Measurements from ENCODE around the gene GRWD1.

GRWD1 gene

DNA sequence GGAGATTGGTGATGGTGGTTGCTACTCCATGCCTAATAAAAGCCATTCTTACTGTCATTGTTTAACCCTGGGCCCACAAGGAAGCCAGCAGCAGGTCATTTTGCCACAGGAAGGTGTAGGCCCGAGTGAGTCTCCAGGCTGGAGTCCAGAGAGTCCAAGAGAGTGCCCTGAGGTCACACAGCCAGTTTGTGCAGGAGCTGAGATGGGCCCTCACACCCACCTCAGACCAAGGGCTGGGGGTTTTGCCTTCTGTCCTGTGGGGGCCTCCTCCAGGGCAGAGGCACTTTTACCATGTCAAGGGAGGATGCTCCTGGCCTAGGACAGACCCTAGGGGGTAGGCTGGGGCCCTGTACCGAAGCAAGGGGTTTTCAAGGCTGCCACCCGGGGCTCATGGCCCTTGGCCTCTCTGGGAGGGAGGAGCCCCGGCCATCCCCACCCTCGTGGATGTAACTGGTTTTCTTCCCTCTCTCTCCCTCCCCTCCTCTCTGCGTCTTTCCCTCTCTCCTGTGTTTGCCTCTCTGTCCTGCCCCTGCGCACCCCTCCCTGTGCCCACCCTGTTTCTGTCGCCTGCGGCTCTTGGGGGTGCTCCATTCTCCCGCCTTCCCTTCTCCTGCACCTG is 31.4 kb downstream of the GRWD1 start:
- H3K4me2 ChIP-seq = no peak overlapping the region

DNA sequence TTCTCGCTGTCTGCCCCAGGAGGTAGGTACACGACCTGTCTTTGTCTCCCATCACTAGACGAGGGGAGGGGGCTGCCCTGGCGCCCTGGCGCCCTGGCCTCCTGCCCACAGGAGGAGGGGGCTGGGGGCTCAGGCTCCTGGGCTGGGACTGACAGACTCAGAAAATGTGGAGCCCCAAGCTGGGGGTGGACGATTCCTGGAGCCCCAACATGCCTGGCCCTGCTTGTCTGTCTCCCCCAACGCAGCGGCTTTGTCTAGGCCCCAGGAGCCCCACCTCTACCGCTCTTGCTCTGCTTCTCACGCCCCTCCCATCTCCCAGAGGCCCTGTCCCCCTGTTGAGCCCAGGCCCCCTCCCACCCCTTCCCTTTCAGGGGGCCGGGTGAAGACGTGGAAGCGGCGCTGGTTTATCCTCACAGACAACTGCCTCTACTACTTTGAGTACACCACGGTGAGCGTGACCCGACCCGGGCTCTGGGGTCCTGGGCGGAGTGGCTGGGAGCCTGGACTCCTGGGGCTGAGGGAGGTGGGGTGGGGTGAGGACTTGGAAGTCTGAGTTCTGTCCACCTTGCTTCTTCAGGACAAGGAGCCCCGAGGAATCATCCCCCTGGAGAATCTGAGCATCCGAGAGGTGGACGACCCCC is 32.0 kb downstream of the GRWD1 start:
- H3K27me3 ChIP-seq = no peaks in the 10 kb centered on the region
- peaks cover 46% of the 10 kb centered on the region for H3K4me1 ChIP-seq
- no peak overlapping the region for H3K4me3 ChIP-seq
- H3K9me3 ChIP-seq = no peaks in the 10 kb centered on the region
- TF ChIP-seq Cebpa-rat (IDR thresholded peaks at IDR 0.05) = no peak
- H3K36me3 ChIP-seq = peaks cover 70% of the 10 kb centered on the region
- H4K20me1 ChIP-seq = peaks cover 32% of the 10 kb centered on the region
- no peak overlapping the region for H3K27ac ChIP-seq
- H3K4me2 ChIP-seq = no peak overlapping the region
- H3K9ac ChIP-seq = no peak overlapping the region

More for the DNA sequence above, 31.4 kb downstream of the GRWD1 start:
- Histone ChIP-seq H3K36me3 (peaks cover 75% of the 10 kb centered on the region), H3K27me3 (no peaks in the 10 kb centered on the region), H3K9me3 (no peaks in the 10 kb centered on the region), H3K9ac (no peak overlapping the region), H3K27ac (no peak overlapping the region), H3K4me3 (no peak overlapping the region), H4K20me1 (peaks cover 37% of the 10 kb centered on the region), H3K4me1 (peaks cover 39% of the 10 kb centered on the region)
- no peak for TF ChIP-seq Cebpa-rat (IDR thresholded peaks at IDR 0.05)

DNA sequence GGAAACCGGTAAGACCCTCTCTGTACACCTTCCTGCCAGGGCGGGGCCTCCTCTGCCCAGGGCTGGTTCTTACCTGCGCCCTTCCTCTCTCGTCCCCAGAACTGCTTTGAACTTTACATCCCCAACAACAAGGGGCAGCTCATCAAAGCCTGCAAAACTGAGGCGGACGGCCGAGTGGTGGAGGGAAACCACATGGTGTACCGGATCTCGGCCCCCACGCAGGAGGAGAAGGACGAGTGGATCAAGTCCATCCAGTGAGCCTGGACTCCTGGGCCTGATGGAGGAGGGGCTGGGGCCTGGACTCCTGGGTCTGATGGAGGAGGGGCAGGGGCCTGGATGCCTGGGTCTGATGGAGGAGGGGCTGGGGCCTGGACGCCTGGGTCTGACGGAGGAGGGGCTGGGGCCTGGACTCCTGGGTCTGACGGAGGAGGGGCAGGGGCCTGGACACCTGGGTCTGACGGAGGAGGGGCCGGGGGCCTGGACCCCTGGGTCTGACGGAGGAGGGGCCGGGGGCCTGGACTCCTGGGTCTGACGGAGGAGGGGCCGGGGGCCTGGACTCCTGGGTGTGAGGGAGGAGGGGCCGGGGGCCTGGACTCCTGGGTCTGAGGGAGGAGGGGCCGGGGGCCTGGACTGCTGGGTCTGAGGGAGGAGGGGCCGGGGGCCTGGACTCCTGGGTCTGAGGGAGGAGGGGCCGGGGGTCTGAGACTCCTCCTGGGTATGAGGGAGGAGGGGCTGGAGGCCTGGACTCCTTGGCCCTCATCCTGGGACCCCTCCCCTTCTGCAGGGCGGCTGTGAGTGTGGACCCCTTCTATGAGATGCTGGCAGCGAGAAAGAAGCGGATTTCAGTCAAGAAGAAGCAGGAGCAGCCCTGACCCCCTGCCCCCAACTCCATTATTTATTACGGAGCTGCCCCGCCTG is 32.8 kb downstream of the GRWD1 start:
- Histone ChIP-seq H3K27ac (no peak overlapping the region), H3K9me3 (no peaks in the 10 kb centered on the region), H4K20me1 (peaks cover 25% of the 10 kb centered on the region), H3K4me2 (no peak overlapping the region), H3K27me3 (no peaks in the 10 kb centered on the region), H3K36me3 (peaks cover 62% of the 10 kb centered on the region), H3K9ac (no peak overlapping the region), H3K4me1 (peaks cover 51% of the 10 kb centered on the region), H3K4me3 (no peak overlapping the region)
- no peak for TF ChIP-seq Cebpa-rat (IDR thresholded peaks at IDR 0.05)

DNA sequence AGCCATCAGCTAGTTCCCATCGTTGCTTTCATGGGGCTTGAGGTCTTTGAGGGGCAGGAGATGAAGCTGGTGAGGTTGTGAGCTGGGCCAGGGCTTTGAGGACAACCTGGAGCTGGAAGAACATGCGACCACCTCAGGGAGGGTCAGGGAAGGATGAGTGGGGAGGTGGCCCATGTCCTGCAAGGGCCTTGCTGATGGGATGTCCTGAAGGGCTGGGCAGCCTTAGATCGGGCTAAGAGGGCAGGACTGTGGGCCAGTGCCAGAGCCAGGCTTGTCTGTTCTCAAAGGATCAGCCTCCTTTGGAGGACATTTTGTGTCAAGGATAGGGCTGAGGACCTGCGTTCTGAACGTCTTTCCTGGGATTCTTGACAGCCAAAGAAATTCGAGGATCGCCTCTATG is 33.9 kb downstream of the GRWD1 start:
- Histone ChIP-seq H3K27me3 (no peaks in the 10 kb centered on the region), H3K36me3 (peaks cover 51% of the 10 kb centered on the region), H3K9me3 (no peaks in the 10 kb centered on the region), H3K9ac (no peak overlapping the region; the same call in 1 of the 2 replicates), H3K27ac (no peak overlapping the region), H4K20me1 (peaks cover 14% of the 10 kb centered on the region; the same call in 1 of the 2 replicates), H3K4me3 (no peak overlapping the region), H3K4me2 (peak overlapping the region; percentile 97), H3K4me1 (peaks cover 52% of the 10 kb centered on the region)
- no peak for TF ChIP-seq Cebpa-rat (IDR thresholded peaks at IDR 0.05)

DNA sequence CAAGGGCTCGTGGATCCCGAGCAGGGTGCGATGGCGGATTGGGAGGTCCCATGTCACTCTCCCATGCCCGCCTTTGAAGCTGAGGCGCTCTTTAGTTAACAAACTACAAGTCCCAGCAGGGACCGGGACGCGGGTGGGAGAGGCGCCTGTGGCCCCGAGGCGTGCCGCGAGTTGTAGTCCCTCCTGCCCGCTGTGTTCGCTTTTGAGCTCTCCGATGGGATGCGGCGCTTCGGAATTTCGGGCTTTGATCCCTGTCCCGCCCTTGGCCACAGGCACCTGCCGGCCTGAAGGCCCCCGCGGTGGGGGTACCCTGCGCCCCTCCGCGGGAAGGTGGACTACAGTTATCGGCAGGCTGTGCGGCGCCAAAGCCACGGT is 34.4 kb downstream of the GRWD1 start:
- Histone ChIP-seq H3K27ac (peak overlapping the region; percentile 81), H3K4me2 (peak overlapping the region; percentile 97), H3K9ac (peak overlapping the region; percentile 81), H3K4me1 (peaks cover 48% of the 10 kb centered on the region), H3K9me3 (no peaks in the 10 kb centered on the region), H3K4me3 (peak overlapping the region; percentile 70), H3K36me3 (peaks cover 46% of the 10 kb centered on the region), H3K27me3 (no peaks in the 10 kb centered on the region), H4K20me1 (peaks cover 9% of the 10 kb centered on the region; the same call in 1 of the 2 replicates)
- TF ChIP-seq Cebpa-rat (IDR thresholded peaks at IDR 0.05) = no peak

DNA sequence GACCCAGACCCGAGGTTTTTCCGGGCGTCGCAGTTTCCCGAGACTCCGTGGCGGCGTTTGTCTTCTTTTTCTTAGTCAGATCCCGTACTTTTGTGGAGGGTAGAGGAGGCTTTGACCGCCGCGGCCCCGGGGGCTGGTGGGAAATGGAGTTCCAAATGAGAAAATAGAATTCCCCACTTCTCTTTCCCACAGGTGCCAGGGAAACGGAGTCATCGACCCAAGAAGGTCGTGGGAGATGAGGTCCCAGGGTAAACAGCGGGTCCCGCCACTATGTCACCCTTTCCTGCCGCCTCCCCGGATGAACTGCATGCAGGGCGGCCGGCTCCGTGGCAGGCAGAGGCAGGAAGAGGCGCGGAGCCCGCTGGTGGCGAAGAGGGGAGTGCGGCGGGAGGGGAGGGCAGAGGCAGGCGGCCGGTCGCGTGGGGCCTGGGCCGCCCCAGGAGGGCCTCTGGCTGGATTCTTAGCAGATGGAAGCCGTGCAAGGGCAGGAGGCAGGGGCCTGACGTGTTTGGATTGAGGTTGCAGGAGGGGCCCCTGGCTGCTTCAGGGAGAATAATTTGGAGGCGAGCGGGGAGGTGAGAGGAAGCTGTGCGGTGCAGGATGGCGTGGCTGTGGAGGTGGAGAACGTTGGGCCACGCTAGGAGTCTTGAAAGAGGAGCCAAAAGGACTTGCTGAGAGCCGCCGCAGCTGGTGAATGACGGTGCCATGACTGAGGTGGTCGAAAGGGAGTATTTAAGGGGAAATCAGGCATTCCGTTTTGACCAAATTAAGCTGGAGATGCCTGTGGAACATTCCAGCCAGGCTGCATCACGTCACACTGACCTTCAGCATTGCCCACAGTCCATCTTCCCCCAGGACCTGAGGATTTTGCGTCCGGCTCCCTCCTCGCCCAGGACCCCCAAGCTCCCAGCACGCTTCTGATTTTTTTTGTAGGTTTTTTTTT is 35.0 kb downstream of the GRWD1 start:
- H3K9ac ChIP-seq = peak overlapping the region; percentile 81
- H3K36me3 ChIP-seq = peaks cover 39% of the 10 kb centered on the region
- peak overlapping the region; percentile 97 for H3K4me2 ChIP-seq
- H4K20me1 ChIP-seq = 0 out of 2 replicates have a peak, but pooled peaks cover 6% of the 10 kb centered on the region
- H3K4me3 ChIP-seq = peak overlapping the region; percentile 70
- TF ChIP-seq Cebpa-rat (IDR thresholded peaks at IDR 0.05) = no peak
- H3K27ac ChIP-seq = peak overlapping the region; percentile 81
- H3K27me3 ChIP-seq = no peaks in the 10 kb centered on the region
- H3K9me3 ChIP-seq = no peaks in the 10 kb centered on the region
- H3K4me1 ChIP-seq = peaks cover 41% of the 10 kb centered on the region

DNA sequence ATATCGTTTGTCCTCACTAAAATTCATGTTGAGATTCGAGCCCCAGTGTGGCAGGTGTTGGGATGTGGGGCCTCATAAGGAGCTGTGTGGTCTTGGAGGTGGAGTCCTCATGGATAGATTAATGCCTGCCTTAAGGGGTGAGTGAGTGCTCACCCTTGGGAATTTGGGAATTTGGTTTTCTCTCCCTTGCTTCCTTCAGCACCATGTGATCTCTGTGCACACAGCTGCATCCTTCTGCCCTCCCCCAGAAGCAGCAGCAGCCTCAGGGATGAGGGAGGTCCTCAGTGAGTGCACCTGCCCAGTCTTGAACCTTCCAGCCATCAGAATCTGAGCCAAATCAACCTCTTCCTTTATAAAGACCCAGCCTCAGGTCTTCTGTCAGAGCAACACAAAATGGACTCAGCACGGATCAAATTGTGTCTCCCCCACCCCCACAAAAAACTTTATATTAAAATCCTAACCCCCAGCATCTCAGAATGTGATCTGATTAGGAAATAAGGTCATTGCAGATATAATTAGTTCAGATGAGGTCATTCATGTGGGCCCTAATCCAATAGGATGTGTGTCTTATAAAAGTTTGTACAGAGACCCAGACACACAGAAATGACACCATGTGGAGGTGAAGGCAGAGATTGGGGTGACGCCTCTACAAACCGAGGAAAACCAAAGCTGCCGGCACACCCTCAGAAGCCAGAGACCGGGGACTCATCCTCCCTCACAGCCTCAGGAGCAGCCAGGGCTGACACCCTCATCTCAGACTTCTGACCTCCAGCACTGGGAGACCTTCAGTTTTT is 36.3 kb downstream of the GRWD1 start:
- H3K9me3 ChIP-seq = no peaks in the 10 kb centered on the region
- peak overlapping the region; percentile 97 for H3K4me2 ChIP-seq
- H3K27me3 ChIP-seq = no peaks in the 10 kb centered on the region
- H4K20me1 ChIP-seq = 0 out of 2 replicates have a peak, but pooled peaks cover 6% of the 10 kb centered on the region
- H3K27ac ChIP-seq = peak overlapping the region; percentile 81
- no peak overlapping the region for H3K4me3 ChIP-seq
- H3K4me1 ChIP-seq = peaks cover 37% of the 10 kb centered on the region
- H3K9ac ChIP-seq = peak overlapping the region; percentile 81; the same call in 1 of the 2 replicates
- peaks cover 27% of the 10 kb centered on the region for H3K36me3 ChIP-seq
- TF ChIP-seq Cebpa-rat (IDR thresholded peaks at IDR 0.05) = no peak

DNA sequence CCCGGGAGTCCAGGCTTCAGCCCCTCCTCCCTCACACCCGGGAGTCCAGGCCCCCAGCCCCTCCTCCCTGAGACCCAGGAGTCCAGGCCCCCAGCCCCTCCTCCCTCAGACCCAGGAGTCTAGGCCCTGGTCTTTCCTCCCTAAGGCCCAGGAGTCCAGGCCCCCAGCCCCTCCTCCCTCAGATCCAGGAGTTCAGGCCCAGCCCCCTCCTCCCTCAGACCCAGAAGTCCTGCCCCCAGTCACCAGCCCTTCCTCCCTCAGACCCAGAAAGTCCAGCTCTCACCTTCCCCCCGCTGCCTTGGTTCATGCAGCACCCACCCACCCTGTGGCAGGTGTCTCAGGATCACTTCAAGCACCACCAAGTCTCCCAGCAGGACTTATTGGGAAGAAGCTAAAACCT is 37.5 kb downstream of the GRWD1 start:
- Histone ChIP-seq H3K36me3 (peaks cover 15% of the 10 kb centered on the region), H3K4me3 (no peak overlapping the region), H3K9ac (no peak overlapping the region), H3K27me3 (no peaks in the 10 kb centered on the region), H4K20me1 (0 out of 2 replicates have a peak, but pooled peaks cover 6% of the 10 kb centered on the region), H3K4me1 (peaks cover 37% of the 10 kb centered on the region), H3K9me3 (no peaks in the 10 kb centered on the region), H3K27ac (no peak overlapping the region; the same call in 1 of the 2 replicates), H3K4me2 (no peak overlapping the region)
- TF ChIP-seq Cebpa-rat (IDR thresholded peaks at IDR 0.05) = no peak

Data from BLaER1 (cell line).